ENCODE data around the gene GON4L. TPM values are rescaled to one million over a fixed set of nuclear protein-coding genes. Genes with fewer than 3 reads are reported as not detected.

The GON4L gene
- polyA plus RNA-seq, 1 donor (not counting 4 experiments of a cell fraction or from before 2014, with no cell fraction given), result 16.7 TPM

DNA sequence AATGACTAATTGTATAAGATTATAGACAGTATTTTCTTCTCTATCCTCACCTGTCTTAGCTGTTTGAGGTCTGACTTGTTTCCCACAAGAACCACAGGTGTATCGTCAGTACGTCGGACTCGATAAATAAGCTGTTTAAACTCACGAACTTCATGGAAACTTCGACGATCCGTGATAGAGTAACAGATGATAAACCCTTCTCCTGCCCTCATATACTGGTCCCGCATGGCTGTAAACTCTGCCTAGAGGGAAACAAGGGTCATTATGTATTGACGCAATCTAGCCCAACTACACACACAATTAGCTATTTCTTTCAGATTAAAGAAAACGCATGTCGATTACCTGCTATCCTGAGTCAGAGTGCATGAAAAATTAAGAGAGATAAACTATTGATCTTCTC lies 47.2 kb upstream of the GON4L start:
- Histone ChIP-seq H3K27me3 (ENCODE audit: control insufficient read depth, extremely low read depth, insufficient read depth, low read length) (no peaks in the 10 kb centered on the region), H3K9me3 (ENCODE audit: control insufficient read depth, low read depth, low read length) (no peaks in the 10 kb centered on the region), H3K9ac (ENCODE audit: control insufficient read depth, extremely low read depth, insufficient read depth, low read length) (no peak overlapping the region), H2AFZ (ENCODE audit: control insufficient read depth, low read length) (no peak overlapping the region), H3K4me1 (ENCODE audit: control insufficient read depth, extremely low read depth, insufficient read depth, low read length) (no peaks in the 10 kb centered on the region), H3K27ac (ENCODE audit: control insufficient read depth, insufficient read depth, low read length) (no peak overlapping the region), H4K20me1 (ENCODE audit: control insufficient read depth, extremely low read depth, insufficient read depth, low read length) (no peaks in the 10 kb centered on the region), H3K36me3 (ENCODE audit: control insufficient read depth in 2 of 2, extremely low read depth in 1 of 2, insufficient read depth in 2 of 2, low read length in 2 of 2) (peaks cover 22 to 28% of the 10 kb centered on the region in 2 experiments), H3K9me1 (ENCODE audit: control insufficient read depth, extremely low read depth, insufficient read depth, low read length) (no peaks in the 10 kb centered on the region), H3K4me2 (ENCODE audit: control insufficient read depth, extremely low read depth, insufficient read depth, low read depth, low read length) (no peak overlapping the region), H3K4me3 (ENCODE audit: control insufficient read depth in 2 of 3, extremely low read depth in 1 of 3, insufficient read depth in 2 of 3, low read depth in 1 of 3, low read length in 3 of 3) (no peak overlapping the region), H3K79me2 (ENCODE audit: control insufficient read depth, insufficient read depth, low read length) (peaks cover 2% of the 10 kb centered on the region)
- FAIRE-seq (no peak), DNase-seq (ENCODE audit: low read depth, low spot score) (no peak)
- TF ChIP-seq, protein P1, sequence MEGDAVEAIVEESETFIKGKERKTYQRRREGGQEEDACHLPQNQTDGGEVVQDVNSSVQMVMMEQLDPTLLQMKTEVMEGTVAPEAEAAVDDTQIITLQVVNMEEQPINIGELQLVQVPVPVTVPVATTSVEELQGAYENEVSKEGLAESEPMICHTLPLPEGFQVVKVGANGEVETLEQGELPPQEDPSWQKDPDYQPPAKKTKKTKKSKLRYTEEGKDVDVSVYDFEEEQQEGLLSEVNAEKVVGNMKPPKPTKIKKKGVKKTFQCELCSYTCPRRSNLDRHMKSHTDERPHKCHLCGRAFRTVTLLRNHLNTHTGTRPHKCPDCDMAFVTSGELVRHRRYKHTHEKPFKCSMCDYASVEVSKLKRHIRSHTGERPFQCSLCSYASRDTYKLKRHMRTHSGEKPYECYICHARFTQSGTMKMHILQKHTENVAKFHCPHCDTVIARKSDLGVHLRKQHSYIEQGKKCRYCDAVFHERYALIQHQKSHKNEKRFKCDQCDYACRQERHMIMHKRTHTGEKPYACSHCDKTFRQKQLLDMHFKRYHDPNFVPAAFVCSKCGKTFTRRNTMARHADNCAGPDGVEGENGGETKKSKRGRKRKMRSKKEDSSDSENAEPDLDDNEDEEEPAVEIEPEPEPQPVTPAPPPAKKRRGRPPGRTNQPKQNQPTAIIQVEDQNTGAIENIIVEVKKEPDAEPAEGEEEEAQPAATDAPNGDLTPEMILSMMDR (optimal IDR thresholded peaks at IDR 0.05 in 1 of 3, IDR thresholded peaks at IDR 0.05 in 1 of 3, conservative IDR thresholded peaks at IDR 0.05 in 1 of 3; ENCODE audit: extremely low read depth in 1 of 3, insufficient read depth in 2 of 3, low read length in 3 of 3), result no peak
- TF ChIP-seq EZH2 (IDR thresholded peaks at IDR 0.05; ENCODE audit: low read length), result no peak
- dilution Hi-C loops (cut with MboI; ENCODE audit: extremely low pct_ligation_motif_present, low sequenced_read_pairs), result no loop called here

- Histone ChIP-seq H3K9me1 (ENCODE audit: control insufficient read depth, extremely low read depth, insufficient read depth, low read length) (no peaks in the 10 kb centered on the region), H3K4me3 (ENCODE audit: control insufficient read depth in 2 of 3, extremely low read depth in 1 of 3, insufficient read depth in 2 of 3, low read depth in 1 of 3, low read length in 3 of 3) (no peak overlapping the region), H3K9me3 (ENCODE audit: control insufficient read depth, low read depth, low read length) (no peaks in the 10 kb centered on the region), H4K20me1 (ENCODE audit: control insufficient read depth, extremely low read depth, insufficient read depth, low read length) (no peaks in the 10 kb centered on the region), H3K4me1 (ENCODE audit: control insufficient read depth, extremely low read depth, insufficient read depth, low read length) (no peaks in the 10 kb centered on the region), H3K36me3 (ENCODE audit: control insufficient read depth in 2 of 2, extremely low read depth in 1 of 2, insufficient read depth in 2 of 2, low read length in 2 of 2) (peaks cover 22 to 35% of the 10 kb centered on the region in 2 experiments), H3K9ac (ENCODE audit: control insufficient read depth, extremely low read depth, insufficient read depth, low read length) (no peak overlapping the region), H3K27me3 (ENCODE audit: control insufficient read depth, extremely low read depth, insufficient read depth, low read length) (no peaks in the 10 kb centered on the region), H2AFZ (ENCODE audit: control insufficient read depth, low read length) (no peak overlapping the region), H3K79me2 (ENCODE audit: control insufficient read depth, insufficient read depth, low read length) (no peaks in the 10 kb centered on the region), H3K4me2 (ENCODE audit: control insufficient read depth, extremely low read depth, insufficient read depth, low read depth, low read length) (no peak overlapping the region), H3K27ac (ENCODE audit: control insufficient read depth, insufficient read depth, low read length) (no peak overlapping the region)
- TF ChIP-seq, protein P1 (optimal IDR thresholded peaks at IDR 0.05 in 1 of 3, IDR thresholded peaks at IDR 0.05 in 1 of 3, conservative IDR thresholded peaks at IDR 0.05 in 1 of 3; ENCODE audit: extremely low read depth in 1 of 3, insufficient read depth in 2 of 3, low read length in 3 of 3), result no peak
- no peak for TF ChIP-seq EZH2 (IDR thresholded peaks at IDR 0.05; ENCODE audit: low read length)
- dilution Hi-C loops (cut with MboI; ENCODE audit: extremely low pct_ligation_motif_present, low sequenced_read_pairs), result no loop called here
- DNase-seq (ENCODE audit: low read depth, low spot score), result no peak
- FAIRE-seq, result no peak
Observed at GRCh38 chr1:155900161-155900560, 43.1 kb upstream of the GON4L start.
